PFSK-1 (cell line): ENCODE measurements around the gene LRRC23.

Experiments used
- FOXP2 ChIP-seq: optimal IDR thresholded peaks from 2 replicates; pipeline ENCODE3; 2011; ENCODE audit warnings: borderline replicate concordance, control low read depth, inconsistent platforms; ENCODE audit not compliant: insufficient read depth; ENCODE audit errors: extremely low read length, extremely low read depth
- POLR2AphosphoS5 ChIP-seq: IDR thresholded peaks from 2 replicates; pipeline ENCODE4 v1.6.1; 2012; ENCODE audit warnings: low read depth, mild to moderate bottlenecking, control low read depth, low read length, moderate library complexity
- REST ChIP-seq, 2 experiments: IDR thresholded peaks; 2 replicates each; pipeline versions ENCODE4 v1.6.1 to v1.8.0; 2011 to 2012; ENCODE audit warnings: low read depth in 2 of 2, low read length in 2 of 2, control low read depth in 1 of 2, inconsistent platforms in 1 of 2, mild to moderate bottlenecking in 1 of 2, moderate library complexity in 1 of 2; ENCODE audit not compliant: insufficient read depth in 1 of 2
- SIN3A ChIP-seq: IDR thresholded peaks from 2 replicates; pipeline ENCODE4 v1.6.1; 2012; ENCODE audit warnings: mild to moderate bottlenecking, low read length, moderate library complexity, borderline replicate concordance; ENCODE audit not compliant: insufficient read depth
- TAF1 ChIP-seq: IDR thresholded peaks from 2 replicates; pipeline ENCODE4 v1.6.1; 2012; ENCODE audit warnings: low read length, control low read depth, borderline replicate concordance; ENCODE audit not compliant: insufficient read depth

GRCh38 chr12:6961695-6962284 lies 57.2 kb downstream of the LRRC23 start:
- no peak for TF ChIP-seq TAF1
- TF ChIP-seq REST (IDR thresholded peaks at IDR 0.05; ENCODE audit: insufficient read depth in 1 of 2, low read depth in 2 of 2, low read length in 2 of 2): no peak
- no peak for TF ChIP-seq POLR2AphosphoS5
- no peak for TF ChIP-seq SIN3A
- peak; percentile 9 for TF ChIP-seq FOXP2
